HEK293T (cell line): ENCODE measurements around the gene TSPAN18.

Experiments
- CTCF ChIA-PET: fragments of 350-600 bp; formaldehyde crosslinking; extraction: SDS; loops from one replicate; lab custom pipeline; 2021; ENCODE audit warnings: antibody characterized with exemption, inconsistent platforms; lab: Yijun Ruan, JAX
- POLR2A ChIA-PET: fragments of 350-600 bp; formaldehyde crosslinking; extraction: SDS; loops from one replicate; lab custom pipeline; 2020; ENCODE audit warnings: antibody characterized with exemption, inconsistent platforms; lab: Yijun Ruan, JAX
- DNase-seq: peaks from one replicate; pipeline ENCODE4 v3.0.0; 2012; ENCODE audit warnings: mixed read lengths; ENCODE audit errors: extremely low spot score
- ARNT ChIP-seq: fragments of 450-650 bp; IDR thresholded peaks from 2 replicates; pipeline ENCODE4 v1.6.1; 2017; ENCODE audit warnings: mild to moderate bottlenecking
- BHLHE40 ChIP-seq: fragments of 450-650 bp; IDR thresholded peaks from 2 replicates; pipeline ENCODE4 v1.6.1; 2016; ENCODE audit warnings: mild to moderate bottlenecking, moderate library complexity, borderline replicate concordance
- CTBP1 ChIP-seq: fragments of 450-650 bp; IDR thresholded peaks from 2 replicates; pipeline ENCODE4 v1.6.1; 2016; ENCODE audit warnings: borderline replicate concordance
- ELF4 ChIP-seq: fragments of 450-650 bp; IDR thresholded peaks from 2 replicates; pipeline ENCODE4 v1.6.1; 2017; ENCODE audit warnings: antibody characterized with exemption
- FOXA1 ChIP-seq: fragments of 450-650 bp; IDR thresholded peaks from 2 replicates; pipeline ENCODE4 v1.6.1; 2016; ENCODE audit warnings: mild to moderate bottlenecking
- FOXK2 ChIP-seq: fragments of 450-650 bp; IDR thresholded peaks from 2 replicates; pipeline ENCODE4 v1.6.1; 2016; ENCODE audit warnings: mild to moderate bottlenecking
- FOXM1 ChIP-seq: fragments of 450-650 bp; IDR thresholded peaks from 2 replicates; pipeline ENCODE4 v1.6.1; 2017; ENCODE audit warnings: mild to moderate bottlenecking, borderline replicate concordance
- HDGF ChIP-seq: fragments of 450-650 bp; IDR thresholded peaks from 2 replicates; pipeline ENCODE4 v1.6.1; 2017; ENCODE audit warnings: antibody characterized with exemption, borderline replicate concordance
- L3MBTL2 ChIP-seq: fragments of 450-650 bp; conservative IDR thresholded peaks from 2 replicates; pipeline ENCODE4 v1.6.1; 2016; ENCODE audit warnings: mild to moderate bottlenecking
- LEF1 ChIP-seq: fragments of 450-650 bp; IDR thresholded peaks from 2 replicates; pipeline ENCODE4 v1.6.1; 2017; ENCODE audit warnings: mild to moderate bottlenecking, borderline replicate concordance
- NFRKB ChIP-seq: fragments of 450-650 bp; IDR thresholded peaks from 2 replicates; pipeline ENCODE4 v1.6.1; 2016; ENCODE audit warnings: mild to moderate bottlenecking, moderate library complexity
- PKNOX1 ChIP-seq: fragments of 450-650 bp; IDR thresholded peaks from 2 replicates; pipeline ENCODE4 v1.6.1; 2016
- SP1 ChIP-seq: fragments of 450-650 bp; IDR thresholded peaks from 2 replicates; pipeline ENCODE4 v1.6.1; 2017
- SUZ12 ChIP-seq: fragments of 450-650 bp; IDR thresholded peaks from 2 replicates; pipeline ENCODE4 v1.6.1; 2016; ENCODE audit warnings: mild to moderate bottlenecking
- TARDBP ChIP-seq: fragments of 450-650 bp; IDR thresholded peaks from 2 replicates; pipeline ENCODE4 v1.6.1; 2016
- ZNF384 ChIP-seq: fragments of 450-650 bp; IDR thresholded peaks from 2 replicates; pipeline ENCODE4 v1.6.1; 2016

The TSPAN18 gene

DNA sequence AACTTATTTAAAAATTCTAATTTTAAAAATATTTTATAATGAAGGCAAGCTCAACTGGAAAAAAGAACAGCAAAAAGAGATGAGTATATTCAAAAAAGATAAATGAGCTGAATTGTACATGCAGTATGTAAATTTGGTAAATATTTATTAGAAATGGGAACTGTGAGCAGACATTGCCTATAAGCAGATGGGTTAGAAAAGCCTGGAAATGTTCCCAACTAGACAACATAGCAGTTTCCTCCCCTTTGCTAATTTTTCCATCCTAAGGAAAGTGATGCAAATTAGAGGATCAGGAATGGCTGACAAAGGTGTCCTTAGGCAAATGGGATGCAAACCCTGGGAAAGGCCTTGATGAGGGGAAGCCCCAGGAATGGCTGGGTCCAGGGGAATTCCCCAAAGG lies 186.7 kb downstream of the TSPAN18 start:
- CTCF ChIA-PET: interaction anchor here (0.7 kb wide), 1 partner anchor 14 kb away, joined by 5 read pairs; no protein-coding TSS in a partner anchor
- POLR2A ChIA-PET: no interaction called here
- DNase-seq: no peak
- TF ChIP-seq LEF1 (no peak), FOXM1 (no peak), TARDBP (no peak), ARNT (no peak), ELF4 (no peak), HDGF (no peak), FOXA1 (no peak), PKNOX1 (no peak), SUZ12 (no peak)

DNA sequence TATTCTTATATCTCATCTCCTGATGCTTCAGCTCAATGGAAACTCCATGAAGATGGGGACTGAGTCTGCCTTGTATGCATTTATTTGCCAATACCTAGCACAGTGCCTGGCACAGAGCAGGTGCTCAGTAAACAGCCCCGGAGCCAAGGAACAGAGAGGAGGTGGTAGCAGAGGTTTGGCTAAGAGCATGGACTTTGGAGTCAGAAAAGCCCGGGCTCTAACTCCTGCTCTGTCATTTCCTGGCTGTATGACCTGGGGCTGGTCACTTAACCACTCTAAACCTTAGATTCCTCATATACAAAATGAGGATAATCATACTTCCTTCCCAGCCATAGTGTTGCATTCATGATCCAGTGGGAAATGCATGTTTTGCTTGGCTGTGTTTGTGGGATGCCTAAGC lies 187.3 kb downstream of the TSPAN18 start:
- no peak for DNase-seq
- no peak for TF ChIP-seq FOXK2
- no peak for TF ChIP-seq ARNT
- TF ChIP-seq ELF4: no peak
- no peak for TF ChIP-seq BHLHE40
- no peak for TF ChIP-seq ZNF384
- TF ChIP-seq CTBP1: no peak
- TF ChIP-seq HDGF: no peak
- TF ChIP-seq SUZ12: no peak
- no peak for TF ChIP-seq NFRKB
- no peak for TF ChIP-seq TARDBP
- no peak for TF ChIP-seq LEF1
- ChIA-PET POLR2A (no interaction called here), CTCF (interaction anchor here (0.7 kb wide), 1 partner anchor 13 kb away, joined by 5 read pairs; no protein-coding TSS in a partner anchor)

DNA sequence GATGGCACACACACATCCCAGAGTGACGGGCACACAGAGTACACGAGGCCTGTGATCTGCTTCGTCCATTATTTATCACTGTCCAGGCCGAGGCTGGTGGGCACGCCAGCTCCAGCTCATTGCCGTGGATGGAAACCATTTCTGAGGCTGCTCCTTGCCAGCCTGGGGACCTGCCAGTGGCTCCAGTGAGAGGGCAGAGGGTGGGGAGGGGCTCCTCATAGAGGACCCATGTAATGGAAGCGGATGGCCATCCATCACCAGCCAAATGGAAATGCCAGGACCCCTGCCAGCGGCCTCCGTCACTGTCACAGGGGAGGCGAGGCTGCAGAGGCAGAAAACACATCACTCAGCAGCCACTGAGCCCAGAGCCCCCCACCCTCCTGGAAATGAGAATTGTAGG lies 188.2 kb downstream of the TSPAN18 start:
- TF ChIP-seq HDGF: no peak
- TF ChIP-seq ELF4: no peak
- no peak for TF ChIP-seq SP1
- no peak for TF ChIP-seq FOXM1
- DNase-seq: no peak
- ChIA-PET POLR2A (no interaction called here), CTCF (interaction anchor here (1.2 kb wide), 1 partner anchor 12 kb away, joined by 3 read pairs; no protein-coding TSS in a partner anchor)

DNA sequence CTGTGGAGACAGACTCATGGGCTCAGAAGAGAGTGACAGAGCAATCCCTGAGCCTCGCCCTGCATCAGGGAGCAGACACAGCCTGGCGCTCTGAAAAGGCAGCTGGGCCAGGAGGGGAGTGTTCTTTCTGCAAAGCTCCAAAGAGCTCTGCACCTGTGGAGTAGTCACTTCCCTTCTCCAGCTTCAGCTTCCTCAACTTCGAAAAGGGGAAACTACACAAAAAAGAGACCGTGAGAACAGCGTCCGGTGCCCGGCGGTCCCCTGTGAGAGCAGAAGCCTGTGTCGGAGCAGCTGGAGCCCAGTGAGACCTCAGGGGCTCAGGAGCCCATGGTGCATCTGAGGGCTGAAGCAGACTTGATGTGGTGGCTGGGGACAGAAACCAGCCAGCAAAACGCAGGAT lies 188.9 kb downstream of the TSPAN18 start:
- TF ChIP-seq PKNOX1 (no peak), NFRKB (no peak), ZNF384 (no peak), SP1 (no peak), FOXA1 (no peak), CTBP1 (no peak), SUZ12 (no peak)
- ChIA-PET CTCF (interaction anchor here (0.5 to 1.2 kb wide), 2 partner anchors 11 to 294 kb away, joined by 3 read pairs; no protein-coding TSS in a partner anchor), POLR2A (no interaction called here)
- no peak for DNase-seq

DNA sequence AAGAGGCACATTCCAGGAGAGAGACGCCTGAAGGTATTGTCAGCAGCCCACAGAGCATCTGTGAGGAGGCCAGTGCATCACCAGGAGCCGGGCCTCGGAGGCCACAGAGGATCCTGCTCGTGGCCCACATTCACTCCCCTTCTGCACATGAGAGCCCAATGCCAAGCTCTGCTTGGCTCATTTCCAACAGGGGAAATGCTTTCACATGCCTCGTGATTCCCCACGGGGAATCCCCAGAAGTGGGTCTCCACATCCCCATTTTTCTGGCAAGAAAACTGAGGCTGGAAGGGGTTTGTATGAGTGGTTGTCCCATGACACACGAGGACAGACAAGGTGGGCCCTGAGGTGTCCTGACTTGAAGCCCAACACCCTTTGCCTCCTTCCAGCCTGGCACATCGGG lies 189.6 kb downstream of the TSPAN18 start:
- TF ChIP-seq FOXK2 (no peak), CTBP1 (no peak), NFRKB (no peak), PKNOX1 (no peak), FOXA1 (no peak), SUZ12 (no peak), ARNT (no peak), FOXM1 (no peak), ELF4 (no peak), LEF1 (no peak)
- ChIA-PET POLR2A (no interaction called here), CTCF (no interaction called here)
- DNase-seq: no peak

DNA sequence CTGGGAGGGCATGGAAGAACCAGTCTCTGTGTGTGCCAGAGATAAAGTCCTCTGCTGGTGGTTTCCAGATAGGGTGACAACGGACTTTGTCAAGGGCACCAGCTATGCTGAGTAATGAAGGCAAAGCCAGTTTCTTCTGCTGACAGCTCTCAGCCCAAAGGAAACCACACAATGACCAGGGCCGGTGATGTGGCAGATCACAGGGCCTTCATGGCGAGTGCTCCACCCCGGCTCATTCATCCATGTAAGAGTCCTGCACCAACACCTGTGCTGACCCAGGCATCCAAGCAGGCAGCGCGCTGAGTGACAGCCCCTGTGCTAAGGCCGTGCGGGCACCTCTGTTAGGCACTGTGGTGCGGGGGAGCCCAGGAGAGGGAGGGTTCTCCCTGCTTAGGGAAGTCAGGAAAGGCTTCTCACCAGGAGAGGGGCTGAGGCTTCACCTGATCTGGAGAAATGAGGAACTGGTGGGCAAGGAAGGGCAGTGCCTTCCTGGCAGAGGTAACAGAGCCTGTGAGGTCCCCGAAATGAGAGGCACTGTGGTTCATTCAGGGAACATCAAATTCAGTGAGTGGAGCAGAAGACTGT lies 190.1 kb downstream of the TSPAN18 start:
- DNase-seq: no peak
- ChIA-PET POLR2A (no interaction called here), CTCF (no interaction called here)
- TF ChIP-seq LEF1 (no peak), SUZ12 (no peak), PKNOX1 (no peak), SP1 (no peak), BHLHE40 (no peak), L3MBTL2 (no peak), TARDBP (no peak), NFRKB (no peak), ELF4 (no peak), FOXM1 (no peak), FOXK2 (no peak), ZNF384 (no peak), HDGF (no peak), ARNT (no peak), CTBP1 (no peak), FOXA1 (no peak)
